GM23248 (cell line): ENCODE measurements around the gene AFP.

Experiments used
- EZH2 ChIP-seq: fragments of 200-600 bp; sonication (generic); IDR thresholded peaks from 2 replicates; pipeline ENCODE4 v1.6.1; 2018; ENCODE audit warnings: antibody characterized with exemption, mild to moderate bottlenecking; ENCODE audit not compliant: insufficient read depth, poor library complexity, severe bottlenecking
- EZH2phosphoT487 ChIP-seq: fragments of 200-600 bp; sonication (generic); IDR thresholded peaks from 2 replicates; pipeline ENCODE4 v1.6.1; 2018; ENCODE audit warnings: antibody characterized with exemption, moderate library complexity, mild to moderate bottlenecking, low read depth; ENCODE audit not compliant: insufficient read depth

GRCh38 chr4:73405138-73405537 is 30.9 kb upstream of the AFP start:
- TF ChIP-seq EZH2phosphoT487 (no peak), EZH2 (no peak)
